B cell (primary cell): ENCODE results near the gene FBXO27.

Source experiments
- CTCF ChIP-seq: fragments of 200-600 bp; IDR thresholded peaks from one replicate; pipeline ENCODE4 v1.8.0; 2022; ENCODE audit warnings: antibody characterized with exemption, mild to moderate bottlenecking
- EZH2 ChIP-seq: IDR thresholded peaks from 2 replicates; pipeline ENCODE4 v1.6.1; 2012; ENCODE audit warnings: borderline replicate concordance, low read depth, mild to moderate bottlenecking, moderate library complexity, low read length; ENCODE audit not compliant: insufficient read depth, poor library complexity, severe bottlenecking

DNA sequence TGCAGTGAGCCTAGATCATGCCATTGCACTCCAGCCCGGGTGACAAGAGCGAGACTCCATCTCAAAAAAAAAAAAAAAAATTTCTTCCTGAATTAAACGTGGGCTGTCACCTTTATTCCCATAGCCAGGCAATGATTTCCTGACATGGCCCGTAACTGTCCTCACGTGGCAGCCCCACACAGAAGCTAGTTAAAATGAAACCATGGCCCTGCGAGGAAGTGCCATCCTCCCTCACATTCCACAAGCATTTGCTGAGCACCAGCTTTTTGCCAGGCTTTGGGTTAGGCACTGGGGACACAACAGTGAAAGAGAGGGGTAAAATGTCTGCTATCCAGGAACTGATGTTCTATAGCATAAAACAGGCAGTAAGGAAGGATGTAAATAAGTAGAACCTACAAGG lies 13.2 kb upstream of the FBXO27 start:
- TF ChIP-seq CTCF (no peak), EZH2 (no peak)
